ENCODE data around the gene MMD2. TPM values are rescaled to one million over a fixed set of nuclear protein-coding genes. Genes with fewer than 3 reads are reported as not detected.
A peak's percentile ranks its signal among the peaks of the same experiment; 100 is the strongest.

Gene MMD2
- total and polyA plus RNA-seq, 12 donors, result 0.03 to 0.17 TPM; not detected in 10

DNA sequence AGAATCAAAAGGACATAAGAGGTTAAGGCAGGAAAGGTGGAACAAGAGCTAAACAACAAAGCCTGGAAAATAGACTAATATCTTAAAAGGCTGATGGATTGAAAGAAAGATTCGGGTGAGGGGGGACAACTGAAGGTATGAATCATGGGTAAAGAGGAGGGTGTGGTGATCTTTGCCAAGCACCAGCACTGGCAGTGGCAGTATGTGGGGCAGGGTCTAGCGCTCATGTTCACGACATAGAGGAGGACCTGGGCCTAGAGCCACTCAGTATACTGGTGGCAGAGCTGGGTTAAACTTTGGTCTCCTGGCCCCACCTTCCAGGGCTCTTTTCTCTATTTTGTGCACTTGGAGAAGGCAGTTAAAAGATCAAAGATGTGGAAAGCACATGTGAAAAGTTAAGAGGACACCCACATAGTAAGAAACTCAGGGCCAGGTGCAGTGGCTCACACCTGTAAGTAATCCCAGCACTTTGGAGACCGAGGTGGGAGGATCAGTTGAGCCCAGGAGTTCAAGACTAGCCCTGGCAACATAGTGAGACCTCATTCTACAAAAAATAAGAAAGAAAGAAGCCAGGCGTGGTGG, 40.5 kb upstream of the MMD2 start:
- TF ChIP-seq POLR2A (IDR thresholded peaks at IDR 0.05), result no peak
- TF ChIP-seq, protein P1, sequence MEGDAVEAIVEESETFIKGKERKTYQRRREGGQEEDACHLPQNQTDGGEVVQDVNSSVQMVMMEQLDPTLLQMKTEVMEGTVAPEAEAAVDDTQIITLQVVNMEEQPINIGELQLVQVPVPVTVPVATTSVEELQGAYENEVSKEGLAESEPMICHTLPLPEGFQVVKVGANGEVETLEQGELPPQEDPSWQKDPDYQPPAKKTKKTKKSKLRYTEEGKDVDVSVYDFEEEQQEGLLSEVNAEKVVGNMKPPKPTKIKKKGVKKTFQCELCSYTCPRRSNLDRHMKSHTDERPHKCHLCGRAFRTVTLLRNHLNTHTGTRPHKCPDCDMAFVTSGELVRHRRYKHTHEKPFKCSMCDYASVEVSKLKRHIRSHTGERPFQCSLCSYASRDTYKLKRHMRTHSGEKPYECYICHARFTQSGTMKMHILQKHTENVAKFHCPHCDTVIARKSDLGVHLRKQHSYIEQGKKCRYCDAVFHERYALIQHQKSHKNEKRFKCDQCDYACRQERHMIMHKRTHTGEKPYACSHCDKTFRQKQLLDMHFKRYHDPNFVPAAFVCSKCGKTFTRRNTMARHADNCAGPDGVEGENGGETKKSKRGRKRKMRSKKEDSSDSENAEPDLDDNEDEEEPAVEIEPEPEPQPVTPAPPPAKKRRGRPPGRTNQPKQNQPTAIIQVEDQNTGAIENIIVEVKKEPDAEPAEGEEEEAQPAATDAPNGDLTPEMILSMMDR (IDR thresholded peaks at IDR 0.05), result no peak

GRCh38 chr7:4998910-4999309, 39.9 kb upstream of the MMD2 start:
- intact Hi-C loops (cut with DNase I), result no loop called here
- H3K9me3 ChIP-seq (replicated peaks in 1 of 3), result no peaks in the 10 kb centered on the region
- 81 to 99% (median 96%) methylated on average over 7 of the region's 7 CpGs for WGBS, 4 donors
- DNase-seq, result no peak
- no peaks in the 10 kb centered on the region for H3K4me1 ChIP-seq (replicated peaks in 1 of 2)
- H3K27ac ChIP-seq, result no peak overlapping the region
- peaks cover 0 to 25% of the 10 kb centered on the region in 2 donors for H3K36me3 ChIP-seq (replicated peaks in 1 of 2)
- no peaks in the 10 kb centered on the region for H3K27me3 ChIP-seq
- no peak for TF ChIP-seq POLR2A (IDR thresholded peaks at IDR 0.05)
- TF ChIP-seq, protein P1 (IDR thresholded peaks at IDR 0.05), result no peak
- H3K4me3 ChIP-seq, result no peak overlapping the region

More for the DNA sequence above, 40.5 kb upstream of the MMD2 start:
- no peak overlapping the region for H3K27ac ChIP-seq
- H3K27me3 ChIP-seq, result no peaks in the 10 kb centered on the region
- no peak overlapping the region for H3K4me3 ChIP-seq
- WGBS, 4 donors, result 89 to 95% (median 94%) methylated on average over 5 of the region's 5 CpGs
- H3K4me1 ChIP-seq (replicated peaks in 1 of 2), result no peaks in the 10 kb centered on the region
- DNase-seq, result no peak
- intact Hi-C loops (cut with DNase I), result no loop called here
- H3K36me3 ChIP-seq (replicated peaks in 1 of 2), result peaks cover 0 to 20% of the 10 kb centered on the region in 2 donors
- no peaks in the 10 kb centered on the region for H3K9me3 ChIP-seq (replicated peaks in 1 of 3)

DNA sequence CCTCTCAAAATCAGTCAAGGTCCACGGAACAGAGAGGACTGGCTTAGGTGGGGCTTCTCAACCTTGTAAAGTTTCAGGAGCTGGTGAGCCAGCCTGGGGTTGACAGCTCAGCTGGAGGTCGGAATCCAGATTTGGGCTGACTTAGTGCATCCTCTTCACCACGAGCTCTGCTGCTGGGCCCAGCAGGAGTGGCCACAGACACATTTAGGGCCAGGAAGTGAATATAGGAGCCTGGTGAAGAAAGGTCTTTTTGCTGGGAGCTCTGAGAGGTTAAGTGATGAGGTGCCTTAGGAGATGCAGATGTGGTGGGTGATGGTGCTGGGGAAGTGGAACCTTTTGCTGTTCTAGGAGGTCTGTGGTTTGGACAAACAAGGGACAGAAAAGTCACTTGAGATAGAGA, 39.3 kb upstream of the MMD2 start:
- Histone ChIP-seq H3K27me3 (no peaks in the 10 kb centered on the region), H3K9me3 (replicated peaks in 1 of 3) (no peaks in the 10 kb centered on the region), H3K27ac (no peak overlapping the region), H3K4me3 (no peak overlapping the region), H3K36me3 (replicated peaks in 1 of 2) (peaks cover 0 to 32% of the 10 kb centered on the region in 2 donors), H3K4me1 (replicated peaks in 1 of 2) (no peaks in the 10 kb centered on the region)
- TF ChIP-seq, protein P1 (IDR thresholded peaks at IDR 0.05), result no peak
- no peak for TF ChIP-seq POLR2A (IDR thresholded peaks at IDR 0.05)
- intact Hi-C loops (cut with DNase I), result no loop called here
- 71 to 90% (median 79%) methylated on average over 3 of the region's 3 CpGs for WGBS, 4 donors
- DNase-seq, result peak in 1 of 7 donors; percentile 13

- intact Hi-C loops (cut with DNase I), result no loop called here
- peaks cover 0 to 47% of the 10 kb centered on the region in 2 donors for H3K36me3 ChIP-seq (replicated peaks in 1 of 2)
- WGBS, 4 donors, result 92 to 100% (median 94%) methylated on average over 2 to 7 of the region's 7 CpGs
Observed at GRCh38 chr7:4996696-4997222, 37.8 kb upstream of the MMD2 start.

More at GRCh38 chr7:4996696-4997222, 37.8 kb upstream of the MMD2 start:
- H3K9me3 ChIP-seq (replicated peaks in 1 of 3), result no peaks in the 10 kb centered on the region
- H3K27ac ChIP-seq, result no peak overlapping the region
- no peaks in the 10 kb centered on the region for H3K4me1 ChIP-seq (replicated peaks in 1 of 2)
- H3K27me3 ChIP-seq, result no peaks in the 10 kb centered on the region
- DNase-seq, result no peak
- H3K4me3 ChIP-seq, result no peak overlapping the region
- no peak for TF ChIP-seq POLR2A (IDR thresholded peaks at IDR 0.05)
- TF ChIP-seq, protein P1 (IDR thresholded peaks at IDR 0.05), result no peak

Data from adrenal gland (tissue), 12 donors.